Activated CD4-positive, alpha-beta T cell treated with anti-CD3 and anti-CD28 coated beads, Interleukin-2, amount 50 U/mL, for 1 hour (primary cell): ENCODE measurements around the gene ASB10.

ENCODE experiments used
- DNase-seq: peaks from one replicate; pipeline ENCODE4 v3.0.0-alpha.2; 2020

The ASB10 gene

DNA sequence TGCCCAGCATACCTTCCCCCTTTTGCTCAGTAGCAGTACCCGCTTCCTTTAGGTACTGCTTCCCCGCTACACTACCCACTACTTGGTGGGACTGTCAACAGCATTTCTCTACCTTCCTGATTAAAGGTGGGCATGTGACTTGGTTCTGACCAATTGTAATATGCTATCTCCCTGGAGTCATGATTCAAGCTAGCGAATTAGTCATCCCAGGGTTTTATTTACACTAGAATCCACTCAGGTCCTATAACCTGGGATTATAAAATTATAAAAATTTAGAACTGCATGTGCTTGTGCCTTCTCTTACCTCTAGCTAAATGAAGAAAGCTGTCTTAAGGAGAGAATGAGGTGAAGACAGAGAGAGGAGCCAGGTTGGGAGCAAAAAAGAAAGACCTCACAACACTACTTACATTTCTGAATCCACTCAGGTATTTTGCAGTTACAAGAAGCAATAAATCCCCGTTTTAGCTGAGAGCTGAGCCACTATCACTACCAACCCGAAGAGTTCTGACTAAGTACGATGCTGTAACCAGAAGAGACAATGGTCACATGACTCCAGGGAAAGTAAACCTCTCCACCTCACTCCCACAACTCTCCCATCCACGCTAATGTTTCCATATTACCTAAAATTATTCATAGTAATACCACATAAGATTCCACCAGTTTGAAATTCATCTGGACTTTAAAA is 29.3 kb downstream of the ASB10 start:
- DNase-seq = no peak

DNA sequence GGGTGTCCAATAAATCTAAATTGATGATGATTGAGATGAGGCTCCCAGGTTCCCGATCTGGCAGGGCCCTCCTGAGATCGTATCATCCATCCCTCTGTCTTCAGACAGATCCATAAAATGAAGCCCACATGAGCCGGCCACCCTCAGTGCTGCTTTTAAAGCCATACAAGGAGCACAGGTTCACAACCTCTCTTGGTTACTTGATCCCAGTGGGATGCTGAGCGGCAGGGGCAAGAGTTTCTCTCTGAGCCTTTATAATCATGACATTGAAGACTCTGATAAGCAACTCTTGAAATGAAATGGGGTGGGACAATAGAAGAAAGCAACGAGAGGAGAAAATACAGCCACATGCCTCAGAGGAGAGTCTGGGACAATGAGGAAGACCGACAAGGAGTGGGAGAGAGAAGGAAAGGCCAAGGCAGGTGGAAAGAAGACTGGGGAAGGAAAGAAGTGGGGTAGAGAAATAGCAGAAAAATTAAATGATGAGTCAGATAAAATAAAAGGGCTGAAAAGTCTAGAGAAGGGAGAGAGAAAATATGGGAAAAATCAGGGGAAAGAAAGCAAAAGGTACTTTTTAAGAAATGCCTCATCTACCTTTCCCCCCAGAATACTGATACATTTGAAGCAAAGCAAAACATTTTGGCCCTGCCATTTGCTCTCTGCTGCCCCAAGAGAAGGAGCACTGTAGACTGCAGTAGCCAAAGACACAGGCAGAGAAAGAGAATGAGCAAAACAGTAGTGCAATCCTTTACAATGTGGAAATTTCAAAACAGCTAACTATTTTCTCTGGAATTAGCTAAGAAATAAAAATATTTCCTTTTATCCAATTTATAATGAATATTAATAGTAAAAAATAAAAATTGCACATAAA is 34.2 kb downstream of the ASB10 start:
- no peak for DNase-seq

DNA sequence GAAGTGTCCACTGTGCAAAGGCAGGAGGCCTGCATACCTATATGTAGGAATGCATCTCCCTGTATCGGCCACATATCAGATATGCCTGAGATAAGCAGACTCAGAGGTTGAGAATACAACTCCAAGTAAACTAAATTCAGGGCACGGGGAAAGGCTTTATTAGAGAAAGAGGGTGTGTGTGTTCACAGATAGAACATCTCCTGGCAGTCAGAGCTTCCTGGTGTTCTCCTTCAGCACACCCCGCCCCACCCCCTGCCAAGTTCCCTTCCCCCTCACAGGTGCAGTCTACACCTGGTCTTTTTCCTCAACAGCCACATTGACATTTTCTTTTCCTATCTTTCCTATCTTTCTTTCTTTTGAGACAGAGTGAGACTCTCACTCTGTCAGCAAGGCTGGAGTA is 36.7 kb downstream of the ASB10 start:
- no peak for DNase-seq

DNA sequence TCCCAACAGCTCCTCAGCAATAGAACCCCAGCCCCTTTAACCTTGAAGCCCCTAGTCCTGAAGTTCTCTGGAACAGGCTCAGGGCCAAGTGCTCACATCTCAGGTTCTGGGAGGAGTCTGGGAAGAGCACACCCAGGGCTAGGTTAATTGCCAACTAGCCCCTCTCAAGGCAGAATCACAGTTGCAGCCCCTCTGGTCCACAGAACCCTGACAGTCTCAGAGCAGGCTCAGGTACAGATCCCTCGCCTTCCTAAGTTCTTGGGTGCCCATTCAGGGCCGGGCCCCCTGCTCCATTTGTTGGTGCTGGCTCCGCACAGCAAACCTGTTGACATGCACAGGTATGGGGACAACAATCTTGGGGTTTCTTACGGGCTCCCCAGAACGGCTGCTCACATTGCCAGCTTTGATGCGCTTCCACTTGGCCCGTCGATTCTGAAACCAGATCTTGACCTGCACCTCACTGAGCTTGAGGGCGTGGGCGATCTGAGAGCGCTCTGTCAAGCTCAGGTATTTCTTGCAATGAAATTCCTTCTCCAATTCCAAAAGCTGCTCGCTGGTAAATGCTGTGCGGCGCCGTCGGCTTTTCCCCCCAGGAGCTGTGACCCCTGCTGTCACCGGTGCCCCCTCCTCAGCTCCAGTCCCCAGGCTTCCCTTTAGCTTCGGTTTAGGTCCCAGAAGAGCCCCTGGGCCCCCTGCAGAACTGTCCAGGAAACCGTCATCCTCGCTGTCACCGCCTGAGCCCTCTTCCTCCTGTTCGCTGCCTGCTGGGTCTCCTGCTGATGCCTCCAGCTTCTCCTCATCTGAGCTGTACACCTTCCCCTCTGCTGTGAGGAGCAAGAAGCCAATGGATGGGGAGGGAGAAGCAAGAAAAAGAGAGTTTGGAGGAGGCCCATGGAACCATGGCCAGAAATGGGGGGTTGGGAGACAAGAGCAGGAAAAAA is 38.5 kb downstream of the ASB10 start:
- no peak for DNase-seq

DNA sequence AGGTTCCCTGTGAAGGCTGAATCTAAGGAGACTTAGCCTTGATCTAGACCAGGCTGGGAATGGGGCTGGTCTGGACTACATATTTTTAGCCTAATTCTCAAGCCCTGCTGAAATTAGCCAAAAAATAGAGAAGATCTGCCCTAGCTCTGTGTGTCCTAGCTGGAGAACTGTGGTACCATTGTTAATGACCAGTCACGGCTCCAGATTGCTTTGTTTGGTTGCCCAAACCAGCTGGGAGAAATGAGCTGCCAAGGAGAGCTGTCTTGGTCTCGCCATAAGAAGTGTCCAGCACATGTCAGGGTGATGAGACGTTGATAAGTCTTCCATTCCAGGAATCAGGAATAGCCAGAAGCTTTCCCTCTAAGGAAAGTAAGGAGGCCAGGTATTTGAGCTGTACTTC is 40.3 kb downstream of the ASB10 start:
- no peak for DNase-seq

DNA sequence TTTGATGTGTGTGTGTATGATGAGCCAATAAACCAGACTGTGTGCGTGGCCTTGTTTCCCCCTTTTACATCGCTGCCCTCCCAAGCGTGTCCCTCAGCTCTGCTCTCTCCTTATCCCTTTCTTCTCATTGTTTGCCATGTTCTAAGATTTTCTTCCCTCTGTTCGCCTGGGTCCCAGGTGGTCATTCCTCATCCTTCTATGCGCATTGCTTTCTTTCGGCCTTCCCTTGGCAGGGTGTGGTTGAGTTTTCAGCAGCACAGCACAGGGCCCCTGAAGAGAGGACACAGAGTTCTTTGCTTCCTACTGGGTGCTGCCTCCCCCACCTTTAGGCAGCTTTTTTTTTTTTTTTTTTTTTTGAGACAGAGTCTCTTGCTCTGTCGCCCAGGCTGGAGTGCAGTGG is 42.7 kb downstream of the ASB10 start:
- DNase-seq = no peak

DNA sequence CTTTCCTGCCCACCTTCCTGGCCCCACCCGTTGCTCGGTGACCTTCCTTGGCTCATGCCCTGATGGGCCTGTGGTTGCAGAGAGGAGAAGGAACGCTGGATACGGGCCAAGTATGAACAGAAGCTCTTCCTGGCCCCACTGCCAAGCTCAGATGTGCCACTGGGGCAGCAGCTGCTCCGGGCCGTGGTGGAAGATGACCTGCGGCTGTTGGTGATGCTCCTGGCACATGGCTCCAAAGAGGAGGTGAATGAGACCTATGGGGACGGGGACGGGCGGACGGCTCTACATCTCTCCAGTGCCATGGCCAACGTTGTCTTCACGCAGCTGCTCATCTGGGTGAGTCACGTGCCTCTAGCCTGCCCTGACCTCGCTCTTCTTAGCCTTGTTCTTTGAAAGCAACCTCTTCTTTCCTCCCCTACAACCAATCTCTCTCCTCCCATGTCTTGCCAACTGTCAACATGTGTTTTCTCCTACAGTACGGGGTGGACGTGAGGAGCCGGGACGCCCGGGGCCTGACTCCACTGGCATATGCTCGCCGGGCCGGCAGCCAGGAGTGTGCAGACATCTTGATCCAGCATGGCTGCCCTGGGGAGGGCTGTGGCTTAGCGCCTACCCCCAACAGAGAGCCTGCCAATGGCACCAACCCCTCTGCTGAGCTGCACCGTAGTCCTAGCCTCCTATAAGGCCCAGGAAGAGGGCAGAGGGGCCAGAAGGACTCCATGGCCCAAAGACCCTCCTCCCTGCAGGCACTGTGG is 43.6 kb downstream of the ASB10 start:
- no peak for DNase-seq

DNA sequence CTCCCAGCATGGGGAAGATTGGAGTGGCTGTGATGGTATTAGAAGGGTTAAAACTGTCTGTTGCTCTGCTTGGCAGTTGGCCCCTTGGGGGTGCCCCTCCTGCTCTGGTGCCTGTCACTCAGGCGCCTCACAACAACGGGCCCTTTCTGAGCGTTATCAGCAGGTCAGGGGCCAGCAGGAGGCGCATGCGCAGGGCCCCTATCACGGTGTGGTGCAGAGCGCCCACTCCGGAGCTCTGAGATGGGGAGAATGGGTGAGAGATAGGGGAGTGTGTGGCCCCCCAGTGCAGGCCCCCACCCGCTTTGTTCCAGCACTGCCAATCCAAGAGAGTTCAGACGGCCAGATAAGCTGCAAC is 44.4 kb downstream of the ASB10 start:
- DNase-seq = no peak

DNA sequence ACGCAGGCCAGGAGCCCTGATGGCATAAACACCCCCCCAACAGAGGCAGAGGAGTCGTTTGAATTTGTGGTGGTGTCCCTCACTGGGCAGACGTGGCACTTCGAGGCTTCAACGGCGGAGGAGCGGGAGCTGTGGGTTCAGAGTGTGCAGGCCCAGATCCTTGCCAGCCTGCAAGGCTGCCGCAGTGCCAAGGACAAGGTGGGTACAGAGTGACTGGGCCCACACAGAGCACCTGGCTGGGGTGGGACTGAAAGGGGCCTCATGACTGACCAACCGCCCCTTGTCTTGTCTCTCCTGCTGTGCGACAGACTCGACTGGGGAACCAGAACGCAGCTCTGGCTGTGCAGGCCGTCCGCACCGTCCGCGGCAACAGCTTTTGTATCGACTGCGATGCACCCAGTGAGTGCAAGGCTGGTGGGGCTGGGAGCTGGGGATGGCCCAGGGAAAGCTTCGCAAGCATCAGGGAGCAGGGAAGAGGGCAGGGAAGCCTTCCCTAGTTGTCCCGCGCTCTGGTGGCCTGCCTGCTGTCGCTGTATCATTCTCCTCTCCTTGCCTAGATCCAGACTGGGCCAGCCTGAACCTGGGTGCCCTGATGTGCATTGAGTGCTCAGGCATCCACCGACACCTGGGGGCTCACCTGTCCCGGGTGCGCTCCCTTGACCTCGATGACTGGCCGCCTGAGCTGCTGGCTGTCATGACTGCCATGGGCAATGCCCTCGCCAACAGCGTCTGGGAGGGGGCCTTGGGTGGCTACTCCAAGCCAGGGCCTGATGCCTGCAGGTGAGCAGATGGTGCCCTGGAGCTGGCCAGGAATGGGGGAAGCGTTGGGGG is 45.0 kb downstream of the ASB10 start:
- DNase-seq = no peak

DNA sequence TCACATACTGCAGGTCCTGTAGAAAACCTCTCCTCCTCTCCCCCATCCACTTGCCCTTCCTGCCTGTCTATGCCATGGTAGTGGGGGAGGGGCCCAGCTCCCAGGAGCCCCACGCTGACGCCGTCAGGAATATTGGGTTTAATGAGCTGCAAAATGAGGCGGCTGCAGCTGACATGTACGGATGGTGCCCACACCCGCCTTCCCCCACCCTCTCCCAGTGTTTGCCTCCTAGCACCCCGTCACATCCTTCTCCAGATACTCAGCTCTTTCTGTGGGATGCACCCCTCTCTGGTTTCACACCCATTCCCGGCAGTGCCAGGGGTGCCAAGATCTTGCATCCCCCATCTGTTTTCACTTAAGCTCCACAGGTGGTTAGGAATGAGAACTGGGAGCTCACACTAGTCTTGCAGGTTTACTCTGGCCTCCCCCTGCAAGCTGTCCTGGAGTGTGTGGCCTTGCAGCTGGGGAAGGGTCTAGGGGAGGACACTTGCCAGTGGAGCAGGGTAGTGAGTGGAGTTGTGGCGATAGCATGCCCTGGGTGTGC is 45.7 kb downstream of the ASB10 start:
- DNase-seq = no peak

DNA sequence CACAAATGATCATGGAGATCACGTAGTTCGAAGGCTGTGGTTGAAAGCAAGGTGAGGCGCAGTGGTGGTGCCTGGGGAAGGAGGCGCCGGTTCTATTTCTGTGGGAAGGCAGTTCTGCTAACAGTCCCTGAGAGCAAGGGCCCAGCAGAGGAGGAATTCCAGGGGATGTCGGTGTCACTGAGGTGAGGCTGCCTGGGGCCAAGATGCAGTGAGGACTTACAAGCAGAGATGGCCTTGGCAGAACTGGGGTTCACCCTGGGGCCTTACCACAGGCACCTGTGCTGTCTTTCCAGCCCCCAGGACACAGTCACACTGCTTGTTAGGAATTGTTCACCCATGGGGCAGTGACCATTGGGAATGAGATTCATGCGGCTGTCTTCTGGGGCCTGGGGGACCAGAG is 46.2 kb downstream of the ASB10 start:
- DNase-seq = no peak

DNA sequence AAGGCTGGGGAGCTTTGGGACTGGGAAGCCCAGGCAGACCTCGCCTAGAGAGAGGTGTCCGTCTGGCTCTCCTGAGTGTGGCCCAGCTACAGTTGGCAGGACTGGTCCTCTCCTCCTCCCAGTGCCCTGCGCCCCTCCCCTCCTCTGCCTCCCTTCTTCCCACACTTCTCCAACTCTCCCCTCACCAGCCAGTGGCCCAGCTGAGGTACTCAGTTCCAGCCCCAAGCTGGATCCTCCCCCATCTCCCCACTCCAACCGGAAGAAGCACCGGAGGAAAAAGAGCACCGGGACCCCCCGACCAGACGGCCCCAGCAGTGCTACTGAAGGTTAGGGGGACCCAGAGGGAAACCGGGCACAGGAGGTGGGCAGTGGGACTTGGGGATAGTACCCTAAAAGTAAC is 47.3 kb downstream of the ASB10 start:
- DNase-seq = no peak

DNA sequence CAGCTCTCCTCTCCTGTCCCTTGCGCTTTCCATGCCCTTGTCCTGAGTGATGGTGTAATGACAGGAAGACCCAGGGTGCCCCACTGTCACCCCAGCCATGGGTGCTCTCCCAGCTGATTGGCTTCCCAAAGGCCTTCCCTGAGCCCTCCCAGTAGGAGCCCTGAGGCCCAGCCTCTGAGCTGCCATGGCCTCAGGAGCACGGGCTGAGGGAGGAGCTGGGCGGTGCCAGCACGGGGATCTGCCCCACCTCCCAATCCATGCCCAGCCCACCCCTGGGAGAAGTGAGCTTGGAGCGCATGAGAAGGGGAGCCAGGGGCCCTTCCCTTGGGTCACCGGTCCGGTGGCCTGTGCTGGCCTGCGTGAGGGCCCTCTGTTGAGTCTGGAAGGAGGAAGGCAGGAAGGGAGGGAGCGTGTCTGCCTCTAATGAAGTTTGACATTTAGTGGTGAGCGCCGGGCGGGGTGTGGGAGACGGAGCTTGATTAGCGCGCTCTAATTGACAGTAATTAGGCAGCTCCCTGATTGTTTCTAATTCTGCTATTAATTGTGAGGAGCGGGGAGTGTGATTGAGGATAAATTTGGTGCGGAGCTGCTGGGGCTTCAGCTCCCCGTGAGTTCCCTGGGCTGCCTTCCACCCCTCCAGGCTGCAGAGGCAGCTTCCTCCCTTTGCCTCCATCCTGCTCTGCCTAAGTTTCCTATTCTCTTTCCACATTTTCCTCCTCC is 47.8 kb downstream of the ASB10 start:
- no peak for DNase-seq

DNA sequence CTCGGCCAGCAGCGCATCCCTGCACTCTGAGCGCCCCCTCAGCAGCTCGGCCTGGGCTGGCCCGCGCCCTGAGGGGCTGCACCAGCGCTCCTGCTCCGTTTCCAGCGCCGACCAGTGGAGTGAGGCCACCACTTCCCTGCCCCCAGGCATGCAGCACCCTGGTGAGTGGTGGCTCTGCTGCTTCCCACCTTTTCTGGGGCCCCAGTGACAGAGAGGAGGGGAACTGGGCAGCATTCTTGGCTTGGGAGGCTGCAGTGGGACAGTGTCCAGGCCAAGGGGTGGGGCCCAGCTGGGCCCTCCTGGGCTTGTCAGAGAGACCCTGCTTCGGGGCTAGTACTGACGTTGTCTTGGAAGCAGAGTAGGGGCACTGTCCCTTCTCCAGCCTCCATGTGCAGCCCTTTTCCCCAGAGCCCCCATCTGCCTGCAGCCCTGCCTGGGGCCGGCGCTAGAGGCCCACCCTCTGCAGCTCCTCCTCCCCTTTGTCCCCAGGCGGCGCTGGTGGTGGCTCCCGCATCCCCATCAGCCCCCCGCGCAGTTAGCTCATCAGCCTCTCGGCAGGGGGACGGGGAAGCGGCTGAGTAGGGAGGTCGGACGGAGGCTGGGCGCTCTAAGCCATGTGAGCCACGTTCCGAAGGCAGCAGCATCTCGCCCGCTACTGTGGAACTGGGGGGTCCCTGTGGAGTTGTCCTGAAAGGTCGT is 48.7 kb downstream of the ASB10 start:
- no peak for DNase-seq

DNA sequence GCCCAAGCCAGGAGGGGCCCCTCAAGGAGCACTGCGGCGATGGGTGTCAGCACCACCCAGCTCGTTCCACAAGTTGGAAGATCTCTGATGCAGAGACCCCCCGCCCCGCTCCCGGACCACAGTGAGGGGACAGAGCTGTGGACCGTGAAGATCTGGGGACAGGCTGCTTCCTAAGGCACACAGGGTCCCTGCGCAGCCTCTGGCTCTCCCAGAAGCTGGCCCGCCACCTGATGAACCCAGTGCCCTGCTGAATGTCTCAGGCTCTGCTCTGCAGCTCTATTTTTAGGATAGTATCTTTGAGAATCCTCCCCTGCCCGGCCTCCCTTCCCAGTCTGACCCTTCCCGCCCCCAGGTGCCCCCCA is 49.3 kb downstream of the ASB10 start:
- DNase-seq = no peak

DNA sequence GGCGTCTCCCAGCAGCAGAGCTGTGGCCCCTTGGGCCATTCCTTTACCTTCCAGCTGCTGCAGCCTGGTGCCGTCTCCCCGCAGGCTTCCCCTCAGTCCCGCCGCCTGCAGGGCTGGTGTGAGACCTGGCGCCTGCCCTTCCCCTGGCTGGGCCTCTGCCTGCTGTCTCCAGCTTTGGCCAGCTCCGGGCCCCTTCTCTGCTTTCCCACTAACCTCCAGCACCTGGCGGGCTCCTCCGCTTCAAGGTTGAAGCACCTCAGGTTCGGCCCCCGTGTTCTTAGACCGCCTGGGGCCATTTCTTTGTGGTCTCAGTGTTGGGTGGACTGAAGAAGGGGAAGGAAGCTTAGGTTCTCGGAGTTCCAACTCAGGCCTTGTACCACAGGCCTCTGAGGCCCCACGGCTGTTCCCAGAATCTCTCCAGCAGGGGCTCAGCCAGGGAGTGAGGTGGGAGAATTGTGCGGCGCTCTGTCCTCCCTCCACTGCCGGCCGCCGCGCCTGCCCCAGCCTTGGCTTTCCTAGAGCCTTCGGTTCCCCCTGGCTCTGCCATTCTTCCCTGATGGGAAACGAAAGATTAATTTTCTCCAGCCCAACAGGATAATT is 49.9 kb downstream of the ASB10 start:
- no peak for DNase-seq

DNA sequence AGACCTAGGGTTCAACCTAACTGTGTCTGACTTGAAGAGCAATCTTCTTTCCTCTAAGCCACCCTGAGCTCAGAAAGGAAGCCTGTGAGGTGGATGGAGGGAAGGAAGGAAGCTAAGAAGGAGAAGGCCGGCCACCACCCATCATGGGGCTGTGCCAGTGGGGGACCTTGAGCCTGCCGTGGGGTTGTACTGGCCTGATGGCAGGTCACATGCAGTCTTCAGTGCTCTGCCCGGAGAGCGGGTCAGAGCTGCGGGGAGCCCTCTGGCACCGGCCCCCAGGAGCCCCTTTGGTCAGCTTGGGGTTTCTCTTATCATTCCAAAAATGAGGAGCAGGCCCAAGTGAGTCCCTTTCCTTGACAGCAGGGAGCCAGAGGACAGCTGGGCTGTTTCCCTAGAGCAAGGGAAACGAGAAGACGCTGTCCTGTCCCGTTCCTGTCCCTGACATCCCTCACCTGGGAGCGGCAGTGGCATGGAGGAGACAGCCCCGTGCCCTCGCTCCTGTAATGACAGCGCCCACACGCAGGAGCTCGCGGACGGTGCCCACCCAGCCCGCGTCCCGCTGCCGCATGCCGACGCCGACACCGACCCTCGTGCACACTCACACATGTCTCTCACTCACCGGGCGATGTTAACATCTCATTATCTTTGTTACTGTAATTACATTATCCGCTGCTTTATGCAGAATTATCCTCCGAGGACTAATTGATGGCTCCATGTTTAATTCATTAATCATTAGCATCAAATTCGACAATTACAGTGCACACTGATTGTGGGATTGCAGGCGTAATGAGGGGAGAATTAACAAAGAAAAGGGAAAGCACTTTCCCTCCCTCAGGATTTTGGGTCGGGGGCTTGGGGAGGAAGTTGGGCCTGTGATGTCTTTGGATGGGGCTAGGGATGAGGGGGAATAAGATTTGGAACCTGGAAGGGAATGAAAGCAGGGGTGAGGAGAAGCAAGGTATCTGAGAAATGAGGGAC is 50.9 kb downstream of the ASB10 start:
- no peak for DNase-seq

DNA sequence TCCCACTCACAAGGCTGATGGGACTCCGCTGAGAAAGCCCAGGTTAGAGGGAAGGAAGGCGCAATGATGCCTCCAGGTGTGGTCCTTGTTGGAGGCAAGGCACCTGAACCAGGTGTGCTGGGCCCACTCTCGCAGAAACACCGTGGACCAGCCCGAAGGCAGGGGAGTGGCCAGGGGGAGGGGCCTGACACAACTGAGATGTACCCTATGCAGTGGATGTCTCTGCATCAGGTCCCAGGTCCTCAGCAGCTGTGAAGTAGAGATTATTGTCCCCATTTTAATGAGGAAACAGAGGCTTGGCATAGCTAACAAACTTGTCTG is 51.6 kb downstream of the ASB10 start:
- no peak for DNase-seq
